ENCODE results near the gene RGS19. TPM values are rescaled to one million over a fixed set of nuclear protein-coding genes. Genes with fewer than 3 reads are reported as not detected.

The RGS19 gene
- total RNA-seq, 2 donors from 2014 or later: 9.1 to 14.5 TPM

DNA sequence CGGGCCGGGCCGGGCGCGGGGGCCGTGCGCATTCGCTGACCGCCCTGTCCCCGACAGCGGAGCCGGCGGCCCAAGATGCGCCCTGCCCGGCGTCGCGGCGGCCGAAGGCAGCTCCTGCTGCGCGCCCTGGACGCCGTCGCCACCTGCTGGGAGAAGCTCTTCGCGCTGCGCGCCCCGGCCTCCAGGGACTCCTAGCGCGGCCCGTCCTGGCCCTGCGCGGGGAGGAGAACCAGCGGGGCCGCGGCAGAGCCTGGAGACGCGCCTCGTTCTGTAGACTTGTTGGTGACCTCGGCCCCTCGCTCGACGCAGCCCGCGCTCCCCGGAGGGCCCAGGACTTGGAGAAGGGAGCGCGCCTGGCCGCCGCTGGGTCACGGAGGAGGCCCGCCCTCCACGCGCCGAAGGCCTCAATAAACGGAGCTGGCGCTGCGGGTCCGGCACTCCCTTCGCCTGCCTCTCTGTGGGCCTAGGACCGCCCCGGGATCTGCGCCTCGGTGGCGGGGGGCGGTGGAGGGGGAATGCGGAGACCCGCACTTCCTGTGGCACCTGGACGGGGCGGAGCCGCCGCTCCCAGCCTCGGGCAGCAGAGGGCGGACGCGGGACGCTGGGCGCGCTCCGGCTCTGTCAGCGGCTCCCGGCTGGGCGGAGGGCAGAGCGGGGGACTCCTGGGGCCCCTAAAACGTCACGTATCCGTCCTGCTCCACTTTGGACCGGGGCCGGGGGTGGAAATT is 40.6 kb downstream of the RGS19 start:
- ATAC-seq: peak; percentile 85
- peak; percentile 66 to 79 (median 75) for TF ChIP-seq CTCF (IDR thresholded peaks at IDR 0.05)
- peak in 1 of 3 donors; percentile 52 for TF ChIP-seq POLR2A (IDR thresholded peaks at IDR 0.05)
- peaks cover 34% of the 10 kb centered on the region for H3K4me1 ChIP-seq
- intact Hi-C loops (cut with DNase I): loop anchor here (5.0 kb wide), 1 partner anchor 79 kb away; no protein-coding TSS in a partner anchor
- peaks cover 0 to 2% of the 10 kb centered on the region in 2 donors for H3K36me3 ChIP-seq (replicated peaks in 1 of 2; ENCODE audit: insufficient read depth in 1 of 2, low read depth in 2 of 2)
- WGBS, 2 donors: 0 to 1% methylated on average over 3 to 91 of the region's 91 CpGs
- H3K27me3 ChIP-seq: peaks cover 0 to 5% of the 10 kb centered on the region in 2 donors
- DNase-seq: peak; percentile 75 to 82 (median 77)
- no peaks in the 10 kb centered on the region for H3K9me3 ChIP-seq
- H3K4me3 ChIP-seq: peak overlapping the region in 1 of 2 donors; percentile 22
- peak overlapping the region; percentile 25 to 82 (median 58) for H3K27ac ChIP-seq

DNA sequence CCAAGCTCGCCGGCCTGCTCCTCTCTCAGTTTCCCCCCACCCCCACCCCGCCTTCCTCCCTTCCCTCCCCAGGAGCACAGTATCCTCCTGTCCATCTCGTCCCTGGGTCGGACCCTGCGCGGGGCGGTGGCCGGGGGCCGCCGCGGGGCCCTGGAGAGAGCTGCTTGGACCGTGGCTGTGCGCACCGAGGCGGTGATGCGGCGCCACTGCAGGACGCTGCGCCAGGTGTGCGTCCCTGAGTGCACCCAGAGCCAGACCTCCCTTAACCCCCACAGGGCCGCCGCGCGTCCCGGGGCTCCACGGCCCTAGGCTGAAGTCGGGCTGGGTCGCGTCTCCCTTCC is 41.1 kb downstream of the RGS19 start:
- H3K36me3 ChIP-seq (replicated peaks in 1 of 2; ENCODE audit: insufficient read depth in 1 of 2, low read depth in 2 of 2): peaks cover 0 to 3% of the 10 kb centered on the region in 2 donors
- peak; percentile 30 for ATAC-seq
- H3K4me1 ChIP-seq: peaks cover 34% of the 10 kb centered on the region
- TF ChIP-seq POLR2A (IDR thresholded peaks at IDR 0.05) (no peak), CTCF (IDR thresholded peaks at IDR 0.05) (no peak)
- intact Hi-C loops (cut with DNase I): loop anchor here (5.0 kb wide), 1 partner anchor 79 kb away; no protein-coding TSS in a partner anchor
- H3K4me3 ChIP-seq: no peak overlapping the region
- peak in 1 of 4 donors; percentile 34 for DNase-seq
- peaks cover 0 to 5% of the 10 kb centered on the region in 2 donors for H3K27me3 ChIP-seq
- WGBS, 2 donors: 0 to 1% methylated on average over 1 to 21 of the region's 30 CpGs
- H3K9me3 ChIP-seq: no peaks in the 10 kb centered on the region
- H3K27ac ChIP-seq: peak overlapping the region in 2 of 4 donors; percentile 67 to 82

DNA sequence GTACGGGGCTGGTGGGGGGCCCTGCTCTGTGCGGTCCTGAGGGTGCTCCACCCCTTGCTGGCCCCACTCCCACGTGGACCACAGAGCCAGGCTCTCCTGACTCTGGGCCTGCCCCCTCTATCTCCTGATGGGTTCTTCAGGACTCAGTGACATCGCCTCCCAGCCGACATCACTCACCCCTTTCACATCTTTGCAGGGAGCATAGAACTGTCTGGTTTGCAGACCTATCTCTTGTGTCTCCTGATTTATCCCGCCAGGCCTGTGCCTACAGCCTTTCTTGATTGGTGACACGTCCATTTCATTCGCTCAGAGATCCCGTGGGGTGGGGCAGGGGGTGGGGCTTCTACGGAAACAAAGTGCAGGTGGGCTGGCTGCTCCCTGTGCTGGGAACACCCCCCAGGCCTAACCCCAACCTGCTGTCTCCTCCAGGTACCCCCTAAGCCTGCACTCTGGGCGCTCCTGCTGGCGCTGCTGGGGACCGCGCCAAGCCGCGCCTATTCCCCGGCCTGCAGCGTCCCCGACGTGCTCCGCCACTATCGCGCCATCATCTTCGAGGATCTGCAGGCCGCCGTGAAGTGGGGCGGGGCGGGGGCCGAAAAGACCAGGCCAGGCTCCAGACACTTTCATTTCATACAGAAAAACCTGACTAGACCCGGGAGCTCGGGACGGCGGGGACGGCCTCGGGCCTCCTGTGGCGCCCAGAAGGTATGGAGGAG is 41.7 kb downstream of the RGS19 start:
- ATAC-seq (no peak), DNase-seq (no peak)
- TF ChIP-seq CTCF (IDR thresholded peaks at IDR 0.05): no peak
- 8 to 16% methylated on average over 19 to 36 of the region's 36 CpGs for WGBS, 2 donors
- no peak overlapping the region for H3K27ac ChIP-seq
- H3K4me1 ChIP-seq: peaks cover 34% of the 10 kb centered on the region
- H3K36me3 ChIP-seq (replicated peaks in 1 of 2; ENCODE audit: insufficient read depth in 1 of 2, low read depth in 2 of 2): peaks cover 0 to 5% of the 10 kb centered on the region in 2 donors
- H3K27me3 ChIP-seq: peaks cover 0 to 5% of the 10 kb centered on the region in 2 donors
- intact Hi-C loops (cut with DNase I): loop anchor here (5.0 kb wide), 1 partner anchor 80 kb away; no protein-coding TSS in a partner anchor
- no peak overlapping the region for H3K4me3 ChIP-seq
- no peaks in the 10 kb centered on the region for H3K9me3 ChIP-seq

DNA sequence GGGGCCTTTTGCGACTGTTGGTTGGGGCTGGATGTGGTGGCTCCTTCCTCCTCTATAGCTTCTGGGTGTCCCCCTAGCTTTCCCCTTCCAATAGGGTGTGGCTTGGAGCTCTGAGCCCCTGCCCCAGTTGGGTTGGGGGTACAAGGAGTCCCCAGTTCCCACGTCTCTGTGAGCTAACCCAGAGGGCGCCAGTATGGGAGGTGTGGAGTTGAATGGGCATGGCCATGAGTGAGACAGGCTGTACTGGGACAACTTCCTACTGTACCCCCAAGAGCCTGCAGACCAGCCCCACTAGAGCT is 42.2 kb downstream of the RGS19 start:
- Histone ChIP-seq H3K4me1 (peaks cover 31% of the 10 kb centered on the region), H3K9me3 (no peaks in the 10 kb centered on the region), H3K27me3 (peaks cover 0 to 2% of the 10 kb centered on the region in 2 donors), H3K36me3 (replicated peaks in 1 of 2; ENCODE audit: insufficient read depth in 1 of 2, low read depth in 2 of 2) (peaks cover 0 to 10% of the 10 kb centered on the region in 2 donors), H3K4me3 (no peak overlapping the region), H3K27ac (no peak overlapping the region)
- no peak for ATAC-seq
- DNase-seq: no peak
- intact Hi-C loops (cut with DNase I): loop anchor here (5.0 kb wide), 1 partner anchor 80 kb away; no protein-coding TSS in a partner anchor
- WGBS, 2 donors: 67 to 69% methylated on average over 1 to 3 of the region's 3 CpGs
- TF ChIP-seq POLR2A (IDR thresholded peaks at IDR 0.05): no peak
- TF ChIP-seq CTCF (IDR thresholded peaks at IDR 0.05): no peak

All from body of pancreas (tissue), 4 donors.